WTC11 (cell line): ENCODE measurements around the gene MTCL1. TPM values are rescaled to one million over a fixed set of nuclear protein-coding genes. Genes with fewer than 3 reads are reported as not detected.

ENCODE experiments used
- ATAC-seq: fragments of 200-7000 bp; cut with Tn5 transposase; 2 replicates; pipeline ENCODE4 v1.10.0; 2021; ENCODE audit warnings: mild to moderate bottlenecking, moderate library complexity
- CTCF ChIA-PET: fragments of 300-600 bp; sonication (Branson Sonifier 250); formaldehyde crosslinking; loops from one replicate; lab custom pipeline; 2021; ENCODE audit warnings: antibody characterized with exemption; lab: Charles Lee
- POLR2A ChIA-PET: fragments of 350-600 bp; sonication (Branson Sonifier 250); formaldehyde crosslinking; loops from one replicate; lab custom pipeline; 2021; ENCODE audit warnings: antibody characterized with exemption; lab: Charles Lee
- DNase-seq: peaks from one replicate; pipeline ENCODE4 v3.0.0; 2021; ENCODE audit warnings: low spot score
- H3K27ac Mint-ChIP-seq: 2 replicates; pipeline ENCODE4 v1.8.0; 2021; ENCODE audit warnings: mixed read lengths
- H3K27me3 Mint-ChIP-seq: 2 replicates; pipeline ENCODE4 v1.8.0; 2021; ENCODE audit warnings: low read depth, mild to moderate bottlenecking, moderate library complexity, mixed read lengths
- H3K36me3 Mint-ChIP-seq: 2 replicates; pipeline ENCODE4 v1.8.0; 2021; ENCODE audit warnings: mixed read lengths
- H3K4me1 Mint-ChIP-seq: 2 replicates; pipeline ENCODE4 v1.8.0; 2022; ENCODE audit warnings: mixed read lengths
- H3K4me3 Mint-ChIP-seq: 2 replicates; pipeline ENCODE4 v1.8.0; 2021; ENCODE audit warnings: mild to moderate bottlenecking, moderate library complexity, mixed read lengths
- H3K9me3 Mint-ChIP-seq: 2 replicates; pipeline ENCODE4 v1.8.0; 2021; ENCODE audit warnings: mixed read lengths
- ATF1 ChIP-seq: sonication (generic); formaldehyde crosslinking; IDR thresholded peaks from 2 replicates; pipeline ENCODE4 v1.8.1; 2023; ENCODE audit warnings: mild to moderate bottlenecking, moderate library complexity, missing genetic modification reagents
- ATF6 ChIP-seq: sonication (generic); formaldehyde crosslinking; IDR thresholded peaks from 2 replicates; pipeline ENCODE4 v1.8.1; 2023; ENCODE audit warnings: mild to moderate bottlenecking, missing genetic modification reagents
- FOXK1 ChIP-seq: sonication (generic); formaldehyde crosslinking; IDR thresholded peaks from 2 replicates; pipeline ENCODE4 v1.8.0; 2022; ENCODE audit warnings: mild to moderate bottlenecking, moderate library complexity, missing genetic modification reagents
- NFATC4 ChIP-seq: fragments of 250-450 bp; sonication (Bioruptor Pico); IDR thresholded peaks from 2 replicates; pipeline ENCODE4 v1.9.0; 2021; ENCODE audit warnings: mild to moderate bottlenecking
- OVOL2 ChIP-seq: fragments of 250-450 bp; sonication (Bioruptor Pico); IDR thresholded peaks from 2 replicates; pipeline ENCODE4 v1.9.0; 2021; ENCODE audit warnings: mild to moderate bottlenecking, borderline replicate concordance
- SMAD4 ChIP-seq: sonication (generic); formaldehyde crosslinking; IDR thresholded peaks from 2 replicates; pipeline ENCODE4 v1.8.0; 2022; ENCODE audit warnings: mild to moderate bottlenecking, missing genetic modification reagents
- TP53 ChIP-seq: sonication (generic); formaldehyde crosslinking; IDR thresholded peaks from 2 replicates; pipeline ENCODE4 v1.8.1; 2023; ENCODE audit warnings: mild to moderate bottlenecking, missing genetic modification reagents
- USF1 ChIP-seq: sonication (generic); formaldehyde crosslinking; IDR thresholded peaks from 2 replicates; pipeline ENCODE4 v1.8.0; 2022; ENCODE audit warnings: mild to moderate bottlenecking, missing genetic modification reagents
- ZMAT4 ChIP-seq: fragments of 250-450 bp; sonication (Bioruptor Pico); IDR thresholded peaks from 2 replicates; pipeline ENCODE4 v1.9.0; 2021; ENCODE audit warnings: mild to moderate bottlenecking
- ZNF263 ChIP-seq: sonication (generic); formaldehyde crosslinking; IDR thresholded peaks from 2 replicates; pipeline ENCODE4 v1.8.1; 2022; ENCODE audit warnings: low read depth, mild to moderate bottlenecking, moderate library complexity, missing genetic modification reagents
- ZNF512 ChIP-seq: sonication (generic); formaldehyde crosslinking; IDR thresholded peaks from 2 replicates; pipeline ENCODE4 v1.8.1; 2022; ENCODE audit warnings: missing genetic modification reagents, borderline replicate concordance
- total RNA-seq: library from RNA; stranded (reverse); gene quantifications from 3 replicates; pipeline ENCODE4 v1.2.3, GENCODE V29; 2021
- TF ChIP-seq, protein P1 (sequence below): sonication (generic); formaldehyde crosslinking; IDR thresholded peaks from 2 replicates; pipeline ENCODE4 v1.8.1; 2023; ENCODE audit warnings: mild to moderate bottlenecking, missing genetic modification reagents, moderate library complexity
- TF ChIP-seq, protein P2 (sequence below): sonication (generic); formaldehyde crosslinking; IDR thresholded peaks from 2 replicates; pipeline ENCODE4 v1.8.0; 2022; ENCODE audit warnings: mild to moderate bottlenecking, missing genetic modification reagents
- TF ChIP-seq, protein P3 (sequence below): sonication (generic); formaldehyde crosslinking; IDR thresholded peaks from 2 replicates; pipeline ENCODE4 v1.8.0; 2022; ENCODE audit warnings: missing genetic modification reagents
- TF ChIP-seq, protein P4 (sequence below): sonication (generic); formaldehyde crosslinking; IDR thresholded peaks from 2 replicates; pipeline ENCODE4 v1.8.1; 2022; ENCODE audit warnings: low read depth, missing genetic modification reagents, borderline replicate concordance
- TF ChIP-seq, protein P5 (sequence below): fragments of 250-450 bp; sonication (Bioruptor Pico); IDR thresholded peaks from 2 replicates; pipeline ENCODE4 v1.9.0; 2021; ENCODE audit warnings: moderate library complexity, mild to moderate bottlenecking, inconsistent platforms, borderline replicate concordance

The MTCL1 gene
- total RNA-seq, 1 experiment from 2014 or later: 64.3 TPM

DNA sequence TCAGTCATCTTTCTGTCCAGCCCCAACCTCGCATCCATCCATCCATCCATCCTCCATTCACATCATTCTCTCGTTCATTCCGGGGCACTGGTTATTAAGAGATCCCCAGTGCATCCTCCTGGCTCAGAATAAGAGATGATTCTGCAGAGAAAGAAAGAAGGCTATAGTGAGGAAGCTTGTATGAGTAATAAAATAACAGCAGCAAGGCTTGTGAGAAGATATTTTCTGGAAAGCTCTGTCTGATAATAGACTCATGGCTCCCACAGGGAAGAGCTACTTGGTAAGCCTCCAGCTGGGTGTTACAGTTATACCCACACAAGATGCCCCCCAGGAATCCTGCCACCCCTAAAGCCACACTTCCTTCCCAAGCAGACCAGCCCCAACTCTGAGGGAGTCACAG, 143.2 kb downstream of the MTCL1 start:
- H3K4me3 Mint-ChIP-seq: no peak overlapping the region
- ChIA-PET CTCF (interaction anchor here (0.6 kb wide), 1 partner anchor 48 kb away, joined by 3 read pairs; no protein-coding TSS in a partner anchor), POLR2A (no interaction called here)
- no peak for TF ChIP-seq SMAD4 (CRISPR knock-in tag)
- TF ChIP-seq, protein P1, sequence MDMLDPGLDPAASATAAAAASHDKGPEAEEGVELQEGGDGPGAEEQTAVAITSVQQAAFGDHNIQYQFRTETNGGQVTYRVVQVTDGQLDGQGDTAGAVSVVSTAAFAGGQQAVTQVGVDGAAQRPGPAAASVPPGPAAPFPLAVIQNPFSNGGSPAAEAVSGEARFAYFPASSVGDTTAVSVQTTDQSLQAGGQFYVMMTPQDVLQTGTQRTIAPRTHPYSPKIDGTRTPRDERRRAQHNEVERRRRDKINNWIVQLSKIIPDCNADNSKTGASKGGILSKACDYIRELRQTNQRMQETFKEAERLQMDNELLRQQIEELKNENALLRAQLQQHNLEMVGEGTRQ (CRISPR knock-in tag): no peak
- TF ChIP-seq, protein P2, sequence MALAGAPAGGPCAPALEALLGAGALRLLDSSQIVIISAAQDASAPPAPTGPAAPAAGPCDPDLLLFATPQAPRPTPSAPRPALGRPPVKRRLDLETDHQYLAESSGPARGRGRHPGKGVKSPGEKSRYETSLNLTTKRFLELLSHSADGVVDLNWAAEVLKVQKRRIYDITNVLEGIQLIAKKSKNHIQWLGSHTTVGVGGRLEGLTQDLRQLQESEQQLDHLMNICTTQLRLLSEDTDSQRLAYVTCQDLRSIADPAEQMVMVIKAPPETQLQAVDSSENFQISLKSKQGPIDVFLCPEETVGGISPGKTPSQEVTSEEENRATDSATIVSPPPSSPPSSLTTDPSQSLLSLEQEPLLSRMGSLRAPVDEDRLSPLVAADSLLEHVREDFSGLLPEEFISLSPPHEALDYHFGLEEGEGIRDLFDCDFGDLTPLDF (CRISPR knock-in tag): no peak
- no peak for TF ChIP-seq USF1 (CRISPR knock-in tag)
- no peak for TF ChIP-seq ATF6
- TF ChIP-seq ZMAT4 (CRISPR knock-in tag): no peak
- ATAC-seq: no peak
- no peak for DNase-seq
- no peaks in the 10 kb centered on the region for H3K36me3 Mint-ChIP-seq
- H3K27ac Mint-ChIP-seq: no peak overlapping the region
- H3K27me3 Mint-ChIP-seq: no peaks in the 10 kb centered on the region
- peaks cover 9% of the 10 kb centered on the region for H3K9me3 Mint-ChIP-seq
- peaks cover 9% of the 10 kb centered on the region for H3K4me1 Mint-ChIP-seq

GRCh38 chr18:8849696-8850095, 144.3 kb downstream of the MTCL1 start:
- DNase-seq (no peak), ATAC-seq (no peak)
- POLR2A ChIA-PET: no interaction called here
- Mint-ChIP-seq H3K27ac (no peak overlapping the region), H3K27me3 (no peaks in the 10 kb centered on the region), H3K4me3 (no peak overlapping the region), H3K9me3 (peaks cover 9% of the 10 kb centered on the region), H3K4me1 (peaks cover 3% of the 10 kb centered on the region), H3K36me3 (no peaks in the 10 kb centered on the region)
- CTCF ChIA-PET: no interaction called here
- TF ChIP-seq FOXK1 (CRISPR knock-in tag) (no peak), NFATC4 (no peak)
- TF ChIP-seq, protein P3, sequence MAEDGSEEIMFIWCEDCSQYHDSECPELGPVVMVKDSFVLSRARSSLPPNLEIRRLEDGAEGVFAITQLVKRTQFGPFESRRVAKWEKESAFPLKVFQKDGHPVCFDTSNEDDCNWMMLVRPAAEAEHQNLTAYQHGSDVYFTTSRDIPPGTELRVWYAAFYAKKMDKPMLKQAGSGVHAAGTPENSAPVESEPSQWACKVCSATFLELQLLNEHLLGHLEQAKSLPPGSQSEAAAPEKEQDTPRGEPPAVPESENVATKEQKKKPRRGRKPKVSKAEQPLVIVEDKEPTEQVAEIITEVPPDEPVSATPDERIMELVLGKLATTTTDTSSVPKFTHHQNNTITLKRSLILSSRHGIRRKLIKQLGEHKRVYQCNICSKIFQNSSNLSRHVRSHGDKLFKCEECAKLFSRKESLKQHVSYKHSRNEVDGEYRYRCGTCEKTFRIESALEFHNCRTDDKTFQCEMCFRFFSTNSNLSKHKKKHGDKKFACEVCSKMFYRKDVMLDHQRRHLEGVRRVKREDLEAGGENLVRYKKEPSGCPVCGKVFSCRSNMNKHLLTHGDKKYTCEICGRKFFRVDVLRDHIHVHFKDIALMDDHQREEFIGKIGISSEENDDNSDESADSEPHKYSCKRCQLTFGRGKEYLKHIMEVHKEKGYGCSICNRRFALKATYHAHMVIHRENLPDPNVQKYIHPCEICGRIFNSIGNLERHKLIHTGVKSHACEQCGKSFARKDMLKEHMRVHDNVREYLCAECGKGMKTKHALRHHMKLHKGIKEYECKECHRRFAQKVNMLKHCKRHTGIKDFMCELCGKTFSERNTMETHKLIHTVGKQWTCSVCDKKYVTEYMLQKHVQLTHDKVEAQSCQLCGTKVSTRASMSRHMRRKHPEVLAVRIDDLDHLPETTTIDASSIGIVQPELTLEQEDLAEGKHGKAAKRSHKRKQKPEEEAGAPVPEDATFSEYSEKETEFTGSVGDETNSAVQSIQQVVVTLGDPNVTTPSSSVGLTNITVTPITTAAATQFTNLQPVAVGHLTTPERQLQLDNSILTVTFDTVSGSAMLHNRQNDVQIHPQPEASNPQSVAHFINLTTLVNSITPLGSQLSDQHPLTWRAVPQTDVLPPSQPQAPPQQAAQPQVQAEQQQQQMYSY (CRISPR knock-in tag): no peak

- ChIA-PET POLR2A (no interaction called here), CTCF (no interaction called here)
- Mint-ChIP-seq H3K4me3 (no peak overlapping the region), H3K36me3 (no peaks in the 10 kb centered on the region), H3K9me3 (peaks cover 9% of the 10 kb centered on the region), H3K27me3 (no peaks in the 10 kb centered on the region), H3K27ac (no peak overlapping the region), H3K4me1 (peaks cover 16% of the 10 kb centered on the region)
- no peak for ATAC-seq
- no peak for DNase-seq
- no peak for TF ChIP-seq ZMAT4 (CRISPR knock-in tag)
- TF ChIP-seq, protein P4, sequence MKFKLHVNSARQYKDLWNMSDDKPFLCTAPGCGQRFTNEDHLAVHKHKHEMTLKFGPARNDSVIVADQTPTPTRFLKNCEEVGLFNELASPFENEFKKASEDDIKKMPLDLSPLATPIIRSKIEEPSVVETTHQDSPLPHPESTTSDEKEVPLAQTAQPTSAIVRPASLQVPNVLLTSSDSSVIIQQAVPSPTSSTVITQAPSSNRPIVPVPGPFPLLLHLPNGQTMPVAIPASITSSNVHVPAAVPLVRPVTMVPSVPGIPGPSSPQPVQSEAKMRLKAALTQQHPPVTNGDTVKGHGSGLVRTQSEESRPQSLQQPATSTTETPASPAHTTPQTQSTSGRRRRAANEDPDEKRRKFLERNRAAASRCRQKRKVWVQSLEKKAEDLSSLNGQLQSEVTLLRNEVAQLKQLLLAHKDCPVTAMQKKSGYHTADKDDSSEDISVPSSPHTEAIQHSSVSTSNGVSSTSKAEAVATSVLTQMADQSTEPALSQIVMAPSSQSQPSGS (CRISPR knock-in tag): no peak
- TF ChIP-seq ZNF263 (CRISPR knock-in tag): no peak
- TF ChIP-seq, protein P1 (CRISPR knock-in tag): no peak
- TF ChIP-seq ATF1 (CRISPR knock-in tag): no peak
- no peak for TF ChIP-seq OVOL2 (CRISPR knock-in tag)
- no peak for TF ChIP-seq NFATC4
- no peak for TF ChIP-seq ZNF512 (CRISPR knock-in tag)
- TF ChIP-seq, protein P5, sequence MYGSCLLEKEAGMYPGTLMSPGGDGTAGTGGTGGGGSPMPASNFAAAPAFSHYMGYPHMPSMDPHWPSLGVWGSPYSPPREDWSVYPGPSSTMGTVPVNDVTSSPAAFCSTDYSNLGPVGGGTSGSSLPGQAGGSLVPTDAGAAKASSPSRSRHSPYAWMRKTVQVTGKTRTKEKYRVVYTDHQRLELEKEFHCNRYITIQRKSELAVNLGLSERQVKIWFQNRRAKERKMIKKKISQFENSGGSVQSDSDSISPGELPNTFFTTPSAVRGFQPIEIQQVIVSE: no peak
- no peak for TF ChIP-seq TP53 (CRISPR knock-in tag)
These were observed 146.3 kb downstream of the MTCL1 start for GRCh38 chr18:8851659-8852058.
